IMR-90 (cell line): Measurements from ENCODE around the gene CCT5. TPM values are rescaled to one million over a fixed set of nuclear protein-coding genes. Genes with fewer than 3 reads are reported as not detected.
A peak's percentile ranks its signal among the peaks of the same experiment; 100 is the strongest.

Experiments used
- ATAC-seq: fragments of 200-7000 bp; cut with Tn5 transposase; 2 replicates; pipeline ENCODE4 v1.9.1; 2020; ENCODE audit warnings: low read depth, mild to moderate bottlenecking, moderate library complexity
- BruUV-seq: library from RNA; stranded (reverse); fragments of 400-500 nt; replicated peaks from 2 replicates; lab custom pipeline; 2021; lab: Mats Ljungman, UMichigan
- CTCF ChIA-PET: fragments of 300-600 bp; formaldehyde crosslinking; extraction: SDS; loops from one replicate; lab custom pipeline; 2021; ENCODE audit warnings: antibody characterized with exemption; lab: Yijun Ruan, JAX
- POLR2A ChIA-PET: fragments of 300-600 bp; sonication (Branson Sonifier 250); formaldehyde crosslinking; loops from one replicate; lab custom pipeline; 2022; ENCODE audit warnings: antibody characterized with exemption; ENCODE audit not compliant: unreplicated experiment; lab: Charles Lee
- DNase-seq: peaks from one replicate; pipeline ENCODE4 v3.0.0; 2013
- H2AFZ ChIP-seq: replicated peaks from 2 replicates; pipeline ENCODE3; 2013; ENCODE audit warnings: low read length, mild to moderate bottlenecking; ENCODE audit not compliant: poor library complexity
- H2AK5ac ChIP-seq: 2 replicates; pipeline ENCODE4 v1.6.1; 2013; ENCODE audit warnings: low read depth, low read length, inconsistent platforms
- H2AK9ac ChIP-seq: replicated peaks from 2 replicates; pipeline ENCODE3; 2013; ENCODE audit warnings: mild to moderate bottlenecking, low read depth, low read length, moderate library complexity; ENCODE audit not compliant: poor library complexity
- H2BK120ac ChIP-seq: 2 replicates; pipeline ENCODE4 v1.6.1; 2013; ENCODE audit warnings: low read depth, low read length, inconsistent platforms
- H2BK15ac ChIP-seq: 3 replicates; pipeline ENCODE4 v1.6.1; 2013; ENCODE audit warnings: low read depth, low read length, inconsistent platforms
- H2BK20ac ChIP-seq: 2 replicates; pipeline ENCODE4 v1.6.1; 2013; ENCODE audit warnings: low read depth, mild to moderate bottlenecking, inconsistent platforms, low read length, moderate library complexity
- H2BK5ac ChIP-seq: 2 replicates; pipeline ENCODE4 v1.6.1; 2013; ENCODE audit warnings: mild to moderate bottlenecking, low read depth, low read length, inconsistent platforms; ENCODE audit not compliant: poor library complexity, severe bottlenecking
- H3K14ac ChIP-seq: replicated peaks from 2 replicates; pipeline ENCODE4 v1.6.1; 2013; ENCODE audit warnings: low read depth, low read length, inconsistent platforms
- H3K18ac ChIP-seq: 2 replicates; pipeline ENCODE4 v1.6.1; 2013; ENCODE audit warnings: low read depth, low read length, control low read depth
- H3K23ac ChIP-seq: 2 replicates; pipeline ENCODE4 v1.6.1; 2013; ENCODE audit warnings: low read depth, low read length, inconsistent platforms
- H3K27ac ChIP-seq: 2 replicates; pipeline ENCODE4 v1.5.1; 2013; ENCODE audit warnings: mild to moderate bottlenecking, control low read depth, low read length; ENCODE audit not compliant: insufficient read depth
- H3K27me3 ChIP-seq: 2 replicates; pipeline ENCODE4 v1.6.1; 2013; ENCODE audit warnings: low read length; ENCODE audit not compliant: control insufficient read depth, insufficient read depth
- H3K36me3 ChIP-seq: 2 replicates; pipeline ENCODE4 v1.6.1; 2013; ENCODE audit warnings: low read length, mixed read lengths; ENCODE audit not compliant: control insufficient read depth, insufficient read depth
- H3K4ac ChIP-seq: 2 replicates; pipeline ENCODE4 v1.6.1; 2013; ENCODE audit warnings: low read depth, low read length, inconsistent platforms
- H3K4me1 ChIP-seq: 2 replicates; pipeline ENCODE4 v1.6.1; 2013; ENCODE audit warnings: low read length, mixed read lengths; ENCODE audit not compliant: control insufficient read depth, insufficient read depth
- H3K4me2 ChIP-seq: 2 replicates; pipeline ENCODE4 v1.6.1; 2013; ENCODE audit warnings: low read depth, mild to moderate bottlenecking, control low read depth, low read length, moderate library complexity
- H3K4me3 ChIP-seq: 2 replicates; pipeline ENCODE4 v1.5.1; 2013; ENCODE audit warnings: low read depth, mild to moderate bottlenecking, control low read depth, low read length, moderate library complexity; ENCODE audit not compliant: insufficient read depth
- H3K56ac ChIP-seq: 2 replicates; pipeline ENCODE4 v1.6.1; 2013; ENCODE audit warnings: low read length, inconsistent platforms; ENCODE audit not compliant: insufficient read depth; ENCODE audit errors: extremely low read depth
- H3K79me1 ChIP-seq, 2 experiments: 2 replicates each; pipeline ENCODE4 v1.6.1; 2013; ENCODE audit warnings: low read length in 2 of 2, inconsistent platforms in 1 of 2, low read depth in 1 of 2
- H3K9ac ChIP-seq: 2 replicates; pipeline ENCODE4 v1.6.1; 2013; ENCODE audit warnings: low read depth, low read length, control low read depth
- H3K9me1 ChIP-seq: 2 replicates; pipeline ENCODE4 v1.6.1; 2013; ENCODE audit warnings: low read length, inconsistent platforms; ENCODE audit not compliant: insufficient read depth
- H3K9me3 ChIP-seq: 2 replicates; pipeline ENCODE4 v1.6.1; 2013; ENCODE audit warnings: low read length; ENCODE audit not compliant: control insufficient read depth, insufficient read depth
- H4K20me1 ChIP-seq: 2 replicates; pipeline ENCODE4 v1.6.1; 2013; ENCODE audit warnings: low read length, inconsistent platforms; ENCODE audit not compliant: insufficient read depth
- H4K5ac ChIP-seq: 2 replicates; pipeline ENCODE4 v1.6.1; 2013; ENCODE audit warnings: mild to moderate bottlenecking, low read depth, low read length, control low read depth
- H4K8ac ChIP-seq, 2 experiments: 2 replicates each; pipeline ENCODE4 v1.6.1; 2013; ENCODE audit warnings: low read depth in 2 of 2, low read length in 2 of 2, control low read depth in 1 of 2, inconsistent platforms in 1 of 2
- H4K91ac ChIP-seq: 2 replicates; pipeline ENCODE4 v1.6.1; 2013; ENCODE audit warnings: low read depth, low read length, inconsistent platforms; ENCODE audit not compliant: insufficient read depth
- MAFK ChIP-seq: IDR thresholded peaks from 2 replicates; pipeline ENCODE4 v1.6.1; 2012; ENCODE audit warnings: low read depth, low read length, improper control_type of control experiment
- RAD21 ChIP-seq: IDR thresholded peaks from 2 replicates; pipeline ENCODE4 v1.6.1; 2012; ENCODE audit warnings: low read length, improper control_type of control experiment
- RCOR1 ChIP-seq: IDR thresholded peaks from 2 replicates; pipeline ENCODE4 v1.6.1; 2012; ENCODE audit warnings: mild to moderate bottlenecking, low read length, improper control_type of control experiment; ENCODE audit not compliant: insufficient replicate concordance
- SMC3 ChIP-seq: fragments of 150-350 bp; IDR thresholded peaks from 2 replicates; pipeline ENCODE4 v1.6.1; 2016; ENCODE audit warnings: low read depth, mild to moderate bottlenecking, antibody characterized with exemption, low read length, moderate library complexity
- USF2 ChIP-seq: fragments of 150-350 bp; IDR thresholded peaks from 2 replicates; pipeline ENCODE4 v1.6.1; 2017; ENCODE audit warnings: mild to moderate bottlenecking, antibody characterized with exemption, low read length, low read depth
- WGBS, 2 experiments: methylation state at CpG; one replicate each; pipeline versions ENCODE4 v1.1.5 to v1.1.7; 2013; ENCODE audit warnings: missing lambda C conversion rate in 2 of 2; ENCODE audit not compliant: insufficient read length in 1 of 2; ENCODE audit errors: extremely low coverage in 2 of 2; 5-methylcytosine and 5-hydroxymethylcytosine counted together
- dilution Hi-C: fragments of 300-500 bp; cut with HindIII; formaldehyde crosslinking; loops from one replicate; pipeline ENCODE4 v1.14.3; 2018; ENCODE audit warnings: low sequenced_read_pairs; ENCODE audit not compliant: unreplicated experiment
- in situ Hi-C: fragments of 300-500 bp; cut with MboI; formaldehyde crosslinking; loops from 3 replicates; pipeline ENCODE4 v1.14.3; 2019; ENCODE audit warnings: low sequenced_read_pairs, inconsistent platforms, mixed read lengths
- intact Hi-C: fragments of 100-400 bp; cut with micrococcal nuclease; formaldehyde crosslinking; loops from 2 replicates; pipeline ENCODE4 v1.10.0; 2022
- polyA plus RNA-seq, 3 experiments: library from polyadenylated mRNA; depleted of rRNA; stranded (reverse); fragments of >200 nt; gene quantifications; 2 replicates each; pipeline ENCODE4 v1.2.3, GENCODE V29; 2012; ENCODE audit warnings: low replicate concordance in 1 of 3
- total RNA-seq: library from RNA; depleted of rRNA; stranded (reverse); fragments of >200 nt; gene quantifications from 2 replicates; pipeline ENCODE4 v1.2.3, GENCODE V29; 2012
- TF ChIP-seq, protein P1 (sequence below): conservative IDR thresholded peaks from 2 replicates; pipeline ENCODE4 v1.5.1; 2012; ENCODE audit warnings: mild to moderate bottlenecking, low read depth, low read length, improper control_type of control experiment
- TF ChIP-seq, protein P2 (sequence below): fragments of 150-350 bp; IDR thresholded peaks from 2 replicates; pipeline ENCODE4 v1.6.1; 2016; ENCODE audit warnings: low read depth, mild to moderate bottlenecking, low read length, moderate library complexity, borderline replicate concordance

Gene CCT5
- total and polyA plus RNA-seq, 2 of the 4 experiments (the other 2 are of a cell fraction), result 358 to 481 TPM

- TF ChIP-seq, protein P1, sequence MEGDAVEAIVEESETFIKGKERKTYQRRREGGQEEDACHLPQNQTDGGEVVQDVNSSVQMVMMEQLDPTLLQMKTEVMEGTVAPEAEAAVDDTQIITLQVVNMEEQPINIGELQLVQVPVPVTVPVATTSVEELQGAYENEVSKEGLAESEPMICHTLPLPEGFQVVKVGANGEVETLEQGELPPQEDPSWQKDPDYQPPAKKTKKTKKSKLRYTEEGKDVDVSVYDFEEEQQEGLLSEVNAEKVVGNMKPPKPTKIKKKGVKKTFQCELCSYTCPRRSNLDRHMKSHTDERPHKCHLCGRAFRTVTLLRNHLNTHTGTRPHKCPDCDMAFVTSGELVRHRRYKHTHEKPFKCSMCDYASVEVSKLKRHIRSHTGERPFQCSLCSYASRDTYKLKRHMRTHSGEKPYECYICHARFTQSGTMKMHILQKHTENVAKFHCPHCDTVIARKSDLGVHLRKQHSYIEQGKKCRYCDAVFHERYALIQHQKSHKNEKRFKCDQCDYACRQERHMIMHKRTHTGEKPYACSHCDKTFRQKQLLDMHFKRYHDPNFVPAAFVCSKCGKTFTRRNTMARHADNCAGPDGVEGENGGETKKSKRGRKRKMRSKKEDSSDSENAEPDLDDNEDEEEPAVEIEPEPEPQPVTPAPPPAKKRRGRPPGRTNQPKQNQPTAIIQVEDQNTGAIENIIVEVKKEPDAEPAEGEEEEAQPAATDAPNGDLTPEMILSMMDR, result 0 out of 2 replicates have a peak, but pooled peaks have one; percentile 18
Measured at GRCh38 chr5:10229306-10230048, 20.6 kb upstream of the CCT5 start (continued).

GRCh38 chr5:10232386-10232785 lies 17.7 kb upstream of the CCT5 start:
- peak overlapping the region; percentile 89 for H4K91ac ChIP-seq
- peak overlapping the region; percentile 26; the same call in 2 of the 3 replicates for H2BK15ac ChIP-seq
- DNase-seq (no peak), ATAC-seq (no peak)
- no peak overlapping the region for H3K23ac ChIP-seq
- H2AK9ac ChIP-seq, result peak overlapping the region; percentile 67
- H3K27me3 ChIP-seq, result no peaks in the 10 kb centered on the region
- intact Hi-C loops (loop anchor here (5.0 kb wide), 1 partner anchor 685 kb away; the partner anchor contains the start of gene SEMA5A), dilution Hi-C loops (no loop called here), in situ Hi-C loops (loop anchor here (10.0 kb wide), 1 partner anchor 458 kb away; no protein-coding TSS in a partner anchor)
- 98% methylated on average over 8 of the region's 9 CpGs; no CpG with 5 or more reads in 1 of the 2 experiments for WGBS, 2 experiments
- H3K14ac ChIP-seq, result no peak overlapping the region
- H3K56ac ChIP-seq, result no peak overlapping the region
- peak overlapping the region; percentile 91; the same call in 1 of the 2 replicates for H2BK20ac ChIP-seq
- peak overlapping the region; percentile 80 for H2AK5ac ChIP-seq
- peaks cover 17 to 24% of the 10 kb centered on the region in 2 experiments; a peak in 3 of 4 replicates for H3K79me1 ChIP-seq
- peaks cover 19% of the 10 kb centered on the region for H3K9me1 ChIP-seq
- peak overlapping the region; percentile 78 for H2AFZ ChIP-seq
- CTCF ChIA-PET, result interaction anchor here (0.9 to 1.1 kb wide), 3 partner anchors 16 to 79 kb away, joined by 3 to 4 read pairs (median 3); no protein-coding TSS in a partner anchor
- no peaks in the 10 kb centered on the region for H4K20me1 ChIP-seq
- H3K36me3 ChIP-seq, result no peaks in the 10 kb centered on the region
- no peak overlapping the region for H3K9ac ChIP-seq
- POLR2A ChIA-PET, result no interaction called here
- no peak overlapping the region for H3K4me3 ChIP-seq
- H2BK120ac ChIP-seq, result peak overlapping the region; percentile 93
- peak overlapping the region; percentile 95 for H2BK5ac ChIP-seq
- H3K18ac ChIP-seq, result no peak overlapping the region
- H3K4ac ChIP-seq, result peak overlapping the region; percentile 96
- peak overlapping the region; percentile 55 to 92; a peak in 2 of 4 replicates for H4K8ac ChIP-seq
- H4K5ac ChIP-seq, result peak overlapping the region; percentile 88; the same call in 1 of the 2 replicates
- H3K27ac ChIP-seq, result no peak overlapping the region
- no peak overlapping the region for H3K4me2 ChIP-seq
- no TSS peak for BruUV-seq
- peaks cover 14% of the 10 kb centered on the region for H3K4me1 ChIP-seq
- H3K9me3 ChIP-seq, result no peaks in the 10 kb centered on the region
- no peak for TF ChIP-seq USF2
- TF ChIP-seq SMC3, result no peak
- no peak for TF ChIP-seq MAFK
- TF ChIP-seq RAD21, result no peak
- no peak for TF ChIP-seq RCOR1
- TF ChIP-seq, protein P1, result no peak
- TF ChIP-seq, protein P2, sequence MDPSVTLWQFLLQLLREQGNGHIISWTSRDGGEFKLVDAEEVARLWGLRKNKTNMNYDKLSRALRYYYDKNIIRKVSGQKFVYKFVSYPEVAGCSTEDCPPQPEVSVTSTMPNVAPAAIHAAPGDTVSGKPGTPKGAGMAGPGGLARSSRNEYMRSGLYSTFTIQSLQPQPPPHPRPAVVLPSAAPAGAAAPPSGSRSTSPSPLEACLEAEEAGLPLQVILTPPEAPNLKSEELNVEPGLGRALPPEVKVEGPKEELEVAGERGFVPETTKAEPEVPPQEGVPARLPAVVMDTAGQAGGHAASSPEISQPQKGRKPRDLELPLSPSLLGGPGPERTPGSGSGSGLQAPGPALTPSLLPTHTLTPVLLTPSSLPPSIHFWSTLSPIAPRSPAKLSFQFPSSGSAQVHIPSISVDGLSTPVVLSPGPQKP, result no peak
